ENCODE measurements around the gene LDLRAD4.

LDLRAD4 gene

GRCh38 chr18:13262839-13263691 is 44.5 kb downstream of the LDLRAD4 start:
- Histone ChIP-seq H2BK5ac (ENCODE audit: low read depth, low read length, poor library complexity, severe bottlenecking) (no peak overlapping the region), H2AFZ (ENCODE audit: low read depth, low read length) (no peak overlapping the region), H3K36me3 (ENCODE audit: control insufficient read depth in 1 of 2, insufficient read depth in 2 of 2, low read depth in 1 of 2, low read length in 2 of 2) (no peaks in the 10 kb centered on the region), H3K4me2 (ENCODE audit: low read length, poor library complexity, severe bottlenecking) (no peak overlapping the region), H3K27me3 (ENCODE audit: control insufficient read depth in 1 of 2, insufficient read depth in 1 of 2, low read length in 2 of 2) (peaks cover 9 to 47% of the 10 kb centered on the region in 2 experiments), H3K9me3 (ENCODE audit: control insufficient read depth, low read length) (no peaks in the 10 kb centered on the region), H3K27ac (ENCODE audit: low read length, poor library complexity, severe bottlenecking) (no peak overlapping the region), H3K4ac (ENCODE audit: low read depth in 1 of 2, low read length in 2 of 2) (no peak overlapping the region), H3K23ac (ENCODE audit: low read length in 2 of 2) (no peak overlapping the region), H3K9ac (ENCODE audit: low read length) (no peak overlapping the region), H3K4me1 (ENCODE audit: control insufficient read depth, insufficient read depth, low read depth, low read length) (peaks cover 2% of the 10 kb centered on the region), H3K4me3 (ENCODE audit: insufficient read depth in 1 of 2, low read depth in 1 of 2, low read length in 2 of 2) (no peak overlapping the region), H2BK15ac (ENCODE audit: low read depth, poor library complexity, severe bottlenecking) (no peak overlapping the region), H3K14ac (ENCODE audit: low read length in 2 of 2) (no peak overlapping the region), H4K8ac (ENCODE audit: low read length) (no peak overlapping the region), H3K79me1 (replicated peaks; ENCODE audit: low read length, poor library complexity, severe bottlenecking) (no peaks in the 10 kb centered on the region), H2AK5ac (ENCODE audit: low read length, severe bottlenecking) (no peak overlapping the region), H3K18ac (ENCODE audit: low read depth in 1 of 2, low read length in 2 of 2) (no peak overlapping the region), H2BK12ac (ENCODE audit: low read length in 2 of 2) (no peak overlapping the region), H2BK120ac (ENCODE audit: low read depth, low read length) (no peak overlapping the region), H4K91ac (ENCODE audit: low read length) (no peak overlapping the region)
- WGBS: 93% methylated on average over 50 of the region's 50 CpGs
- DNase-seq: no peak

DNA sequence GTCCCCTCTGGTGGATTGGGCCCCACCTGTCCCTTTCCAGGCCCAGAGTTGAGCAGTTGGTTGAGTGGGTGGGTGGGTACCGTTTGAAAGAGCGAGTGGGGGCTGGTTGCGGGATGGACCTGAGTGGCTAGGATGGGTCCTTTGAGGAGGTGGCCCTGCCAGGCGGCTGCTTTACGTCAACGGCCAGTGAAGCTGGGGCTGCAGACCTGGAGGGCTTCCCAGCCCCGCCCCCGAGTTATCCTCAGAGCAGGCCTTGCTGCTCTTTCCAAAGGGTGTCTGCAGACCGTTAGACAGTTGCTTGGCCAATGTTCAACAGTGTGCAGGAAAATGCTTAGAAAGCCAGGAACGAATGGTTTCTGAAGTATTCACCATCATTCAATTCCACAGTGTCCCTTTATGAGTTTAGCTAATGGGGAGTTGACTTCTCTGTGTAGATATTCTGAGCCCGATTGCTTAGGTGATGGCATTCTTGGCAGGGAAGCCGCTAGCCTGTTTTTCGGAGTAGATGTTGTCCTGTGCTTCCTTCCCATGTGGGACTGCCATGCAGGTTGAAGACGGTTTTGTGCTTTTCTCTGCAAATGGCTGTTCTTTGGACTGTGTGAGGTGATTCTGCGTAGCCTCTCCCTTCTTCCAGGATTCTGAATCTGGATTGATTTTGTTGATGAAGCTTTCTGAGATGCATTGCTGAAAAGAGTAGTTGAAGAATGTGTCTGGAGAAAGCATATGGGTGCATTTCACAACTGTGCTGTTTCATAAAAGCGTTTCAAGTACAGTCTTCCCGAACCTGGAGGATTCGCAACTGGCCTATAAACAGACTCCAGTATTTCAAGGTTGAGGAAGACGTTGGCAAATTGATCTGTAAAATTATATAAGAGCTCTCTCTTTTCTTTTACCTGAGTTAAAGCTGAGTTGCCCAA is 45.8 kb downstream of the LDLRAD4 start:
- Histone ChIP-seq H2BK15ac (ENCODE audit: low read depth, poor library complexity, severe bottlenecking) (no peak overlapping the region), H2BK12ac (ENCODE audit: low read length in 2 of 2) (no peak overlapping the region), H2BK5ac (ENCODE audit: low read depth, low read length, poor library complexity, severe bottlenecking) (no peak overlapping the region), H3K9me3 (ENCODE audit: control insufficient read depth, low read length) (no peaks in the 10 kb centered on the region), H3K14ac (ENCODE audit: low read length in 2 of 2) (no peak overlapping the region), H2AFZ (ENCODE audit: low read depth, low read length) (no peak overlapping the region), H3K27ac (ENCODE audit: low read length, poor library complexity, severe bottlenecking) (no peak overlapping the region), H3K79me1 (replicated peaks; ENCODE audit: low read length, poor library complexity, severe bottlenecking) (no peaks in the 10 kb centered on the region), H3K9ac (ENCODE audit: low read length) (no peak overlapping the region), H3K27me3 (ENCODE audit: control insufficient read depth in 1 of 2, insufficient read depth in 1 of 2, low read length in 2 of 2) (peaks cover 6 to 47% of the 10 kb centered on the region in 2 experiments), H3K4me2 (ENCODE audit: low read length, poor library complexity, severe bottlenecking) (no peak overlapping the region), H2AK5ac (ENCODE audit: low read length, severe bottlenecking) (no peak overlapping the region), H3K18ac (ENCODE audit: low read depth in 1 of 2, low read length in 2 of 2) (no peak overlapping the region), H4K8ac (ENCODE audit: low read length) (no peak overlapping the region), H2BK120ac (ENCODE audit: low read depth, low read length) (no peak overlapping the region), H3K36me3 (ENCODE audit: control insufficient read depth in 1 of 2, insufficient read depth in 2 of 2, low read depth in 1 of 2, low read length in 2 of 2) (no peaks in the 10 kb centered on the region), H3K23ac (ENCODE audit: low read length in 2 of 2) (no peak overlapping the region), H4K91ac (ENCODE audit: low read length) (no peak overlapping the region), H3K4me3 (ENCODE audit: insufficient read depth in 1 of 2, low read depth in 1 of 2, low read length in 2 of 2) (no peak overlapping the region), H3K4me1 (ENCODE audit: control insufficient read depth, insufficient read depth, low read depth, low read length) (peaks cover 5% of the 10 kb centered on the region), H3K4ac (ENCODE audit: low read depth in 1 of 2, low read length in 2 of 2) (no peak overlapping the region)
- 83% methylated on average over 19 of the region's 19 CpGs for WGBS
- DNase-seq: no peak

DNA sequence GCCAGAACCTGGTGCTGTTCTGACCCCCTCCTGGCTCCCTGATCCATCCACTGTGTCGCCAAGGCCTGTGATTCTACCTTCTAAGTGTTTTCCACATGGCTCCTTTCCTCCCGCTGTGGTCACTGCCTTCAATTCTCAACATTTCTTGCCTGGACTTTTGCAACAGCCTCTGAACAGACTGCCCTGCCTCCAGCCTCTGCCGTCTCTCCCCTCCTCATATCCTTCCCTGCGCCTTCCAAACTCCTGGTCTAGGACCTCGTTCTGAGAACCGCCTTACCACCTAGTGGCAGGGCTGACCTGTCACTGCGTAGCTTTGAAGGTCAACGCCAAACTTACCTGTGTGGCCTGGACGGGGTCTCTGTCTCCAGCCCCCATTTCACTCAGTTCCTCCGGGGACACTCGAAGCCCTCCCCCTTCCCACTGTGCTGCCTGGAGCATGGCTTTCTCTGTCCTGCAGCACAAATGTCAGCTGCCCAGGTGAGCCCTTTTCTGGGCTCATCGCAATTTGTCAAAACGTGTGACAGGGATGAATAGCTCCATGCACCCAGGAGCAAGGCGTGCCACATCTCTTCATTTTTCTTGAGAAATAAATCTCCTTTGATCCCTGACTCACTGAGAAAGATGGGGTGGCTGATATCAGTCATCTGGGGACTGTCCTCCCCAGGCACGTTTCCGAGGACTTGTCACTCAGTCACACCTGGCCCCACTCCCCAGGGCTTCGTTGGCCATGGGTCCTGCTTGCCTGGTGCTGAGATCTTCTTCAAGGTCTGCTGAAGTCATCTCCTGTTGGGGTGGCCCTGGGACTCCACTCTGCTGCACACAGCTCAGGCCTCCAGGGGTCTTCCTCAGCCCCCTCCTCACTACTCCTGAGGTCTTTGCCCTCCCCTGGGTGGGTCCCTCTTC is 46.7 kb downstream of the LDLRAD4 start:
- Histone ChIP-seq H2BK15ac (ENCODE audit: low read depth, poor library complexity, severe bottlenecking) (no peak overlapping the region), H3K4ac (ENCODE audit: low read depth in 1 of 2, low read length in 2 of 2) (no peak overlapping the region), H3K27me3 (ENCODE audit: control insufficient read depth in 1 of 2, insufficient read depth in 1 of 2, low read length in 2 of 2) (peaks cover 0 to 45% of the 10 kb centered on the region in 2 experiments), H2AFZ (ENCODE audit: low read depth, low read length) (no peak overlapping the region), H3K14ac (ENCODE audit: low read length in 2 of 2) (no peak overlapping the region), H3K4me1 (ENCODE audit: control insufficient read depth, insufficient read depth, low read depth, low read length) (peaks cover 5% of the 10 kb centered on the region), H3K36me3 (ENCODE audit: control insufficient read depth in 1 of 2, insufficient read depth in 2 of 2, low read depth in 1 of 2, low read length in 2 of 2) (no peaks in the 10 kb centered on the region), H3K9me3 (ENCODE audit: control insufficient read depth, low read length) (no peaks in the 10 kb centered on the region), H3K27ac (ENCODE audit: low read length, poor library complexity, severe bottlenecking) (no peak overlapping the region), H2BK5ac (ENCODE audit: low read depth, low read length, poor library complexity, severe bottlenecking) (no peak overlapping the region), H2AK5ac (ENCODE audit: low read length, severe bottlenecking) (no peak overlapping the region), H4K8ac (ENCODE audit: low read length) (no peak overlapping the region), H3K79me1 (replicated peaks; ENCODE audit: low read length, poor library complexity, severe bottlenecking) (no peaks in the 10 kb centered on the region), H3K4me2 (ENCODE audit: low read length, poor library complexity, severe bottlenecking) (no peak overlapping the region), H3K9ac (ENCODE audit: low read length) (peak overlapping the region; percentile 75), H2BK120ac (ENCODE audit: low read depth, low read length) (no peak overlapping the region), H3K18ac (ENCODE audit: low read depth in 1 of 2, low read length in 2 of 2) (no peak overlapping the region), H2BK12ac (ENCODE audit: low read length in 2 of 2) (no peak overlapping the region), H3K4me3 (ENCODE audit: insufficient read depth in 1 of 2, low read depth in 1 of 2, low read length in 2 of 2) (peak overlapping the region in 1 of 2 experiments; percentile 2), H3K23ac (ENCODE audit: low read length in 2 of 2) (no peak overlapping the region), H4K91ac (ENCODE audit: low read length) (no peak overlapping the region)
- 83% methylated on average over 17 of the region's 17 CpGs for WGBS
- no peak for DNase-seq

Data from mesenchymal stem cell (in vitro differentiated cells and primary cell).